HepG2 (cell line): Measurements from ENCODE around the gene BBIP1. TPM values are rescaled to one million over a fixed set of nuclear protein-coding genes. Genes with fewer than 3 reads are reported as not detected.
A peak's percentile ranks its signal among the peaks of the same experiment; 100 is the strongest.

ENCODE experiments used
- ATAC-seq: fragments of 200-7000 bp; cut with Tn5 transposase; 3 replicates; pipeline ENCODE4 v1.9.1; 2020; ENCODE audit warnings: mild to moderate bottlenecking, moderate library complexity
- BruUV-seq: library from RNA; stranded (reverse); fragments of 400-500 nt; replicated peaks from 2 replicates; lab custom pipeline; 2021; lab: Mats Ljungman, UMichigan
- CTCF ChIA-PET: fragments of 300-600 bp; formaldehyde crosslinking; extraction: SDS; loops from one replicate; lab custom pipeline; 2021; ENCODE audit warnings: low total read pairs, inconsistent platforms, low intra/inter-chr PET ratio; lab: Yijun Ruan, JAX
- POLR2A ChIA-PET: fragments of 350-600 bp; sonication (Branson Sonifier 250); formaldehyde crosslinking; loops from one replicate; lab custom pipeline; 2020; ENCODE audit warnings: antibody characterized with exemption, inconsistent platforms; lab: Yijun Ruan, JAX
- DNase-seq: peaks from one replicate; pipeline ENCODE4 v3.0.0-alpha.2; 2015; ENCODE audit warnings: low spot score
- FAIRE-seq: peaks from 3 replicates; lab custom pipeline; 2011; peaks lifted over from hg19 to GRCh38; lab: Jason Lieb, UNC
- H2AFZ ChIP-seq: one replicate; pipeline ENCODE4 v1.6.1; 2011; ENCODE audit warnings: low read length, inconsistent platforms
- H3K27ac ChIP-seq: fragments of 300-600 bp; 3 replicates; pipeline ENCODE4 v1.8.0; 2011; ENCODE audit warnings: mixed run types, mild to moderate bottlenecking, mixed read lengths, low read length, inconsistent platforms; ENCODE audit not compliant: insufficient read depth; ENCODE audit errors: extremely low read length
- H3K27me3 ChIP-seq, 2 experiments: fragments of 200-600 bp in 1 of 2; 2 replicates in 1 of 2; 3 replicates in 1 of 2; pipeline versions ENCODE4 v1.6.0 to v1.8.0; 2011; ENCODE audit warnings: low read length in 2 of 2, mild to moderate bottlenecking in 2 of 2, moderate library complexity in 2 of 2, inconsistent platforms in 1 of 2; ENCODE audit not compliant: insufficient read depth in 2 of 2, control insufficient read depth in 1 of 2
- H3K36me3 ChIP-seq, 2 experiments: fragments of 200-600 bp in 1 of 2; replicated peaks in 1 of 2; 2 replicates in 1 of 2; 3 replicates in 1 of 2; pipeline versions ENCODE4 v1.5.1 to v1.8.0; 2011; ENCODE audit warnings: low read length in 2 of 2, inconsistent platforms in 1 of 2; ENCODE audit not compliant: insufficient read depth in 2 of 2, control insufficient read depth in 1 of 2
- H3K4me1 ChIP-seq: 2 replicates; pipeline ENCODE4 v1.5.1; 2012; ENCODE audit warnings: low read length, inconsistent platforms; ENCODE audit not compliant: insufficient read depth
- H3K4me2 ChIP-seq: 2 replicates; pipeline ENCODE4 v1.6.0; 2011; ENCODE audit warnings: low read depth, low read length, inconsistent platforms
- H3K4me3 ChIP-seq, 3 experiments: fragments of 200-600 bp in 1 of 3; sonication (generic), shearing (Covaris generic) in 1 of 3; replicated peaks in 1 of 3; 2 replicates each; pipeline ENCODE4 v1.5.1; 2011 to 2016; ENCODE audit warnings: low read length in 3 of 3, inconsistent platforms in 2 of 3, low read depth in 2 of 3, mild to moderate bottlenecking in 2 of 3, control low read depth in 1 of 3, mixed read lengths in 1 of 3; ENCODE audit not compliant: insufficient read depth in 1 of 3
- H3K79me2 ChIP-seq: one replicate; pipeline ENCODE4 v1.6.1; 2011; ENCODE audit warnings: low read length, inconsistent platforms; ENCODE audit not compliant: insufficient read depth
- H3K9ac ChIP-seq: 2 replicates; pipeline ENCODE4 v1.6.0; 2011; ENCODE audit warnings: mild to moderate bottlenecking, low read depth, low read length, inconsistent platforms; ENCODE audit not compliant: insufficient read depth
- H3K9me3 ChIP-seq: 2 replicates; pipeline ENCODE4 v1.5.1; 2012; ENCODE audit warnings: mild to moderate bottlenecking, low read length
- H4K20me1 ChIP-seq: 2 replicates; pipeline ENCODE4 v1.6.0; 2011; ENCODE audit warnings: inconsistent platforms, mild to moderate bottlenecking, low read length, moderate library complexity; ENCODE audit not compliant: insufficient read depth
- AHDC1 ChIP-seq: sonication (generic); formaldehyde crosslinking; IDR thresholded peaks from 2 replicates; pipeline ENCODE4 v1.5.1; 2020; ENCODE audit warnings: mild to moderate bottlenecking, missing genetic modification reagents, borderline replicate concordance
- EEA1 ChIP-seq: sonication (generic); formaldehyde crosslinking; IDR thresholded peaks from 2 replicates; pipeline ENCODE4 v1.5.1; 2020; ENCODE audit warnings: mild to moderate bottlenecking, missing genetic modification reagents, borderline replicate concordance
- NAIF1 ChIP-seq: sonication (generic); formaldehyde crosslinking; IDR thresholded peaks from 2 replicates; pipeline ENCODE4 v1.5.0; 2020; ENCODE audit warnings: mild to moderate bottlenecking, missing genetic modification reagents, borderline replicate concordance
- PBX2 ChIP-seq: IDR thresholded peaks from 2 replicates; pipeline ENCODE4 v1.6.1; 2016; ENCODE audit warnings: control low read depth
- PLRG1 ChIP-seq: fragments of 450-650 bp; conservative IDR thresholded peaks from 2 replicates; pipeline ENCODE4 v1.6.1; 2016
- RBFOX2 ChIP-seq: fragments of 200-400 bp; formaldehyde crosslinking; IDR thresholded peaks from 2 replicates; pipeline ENCODE4 v1.6.1; 2017; ENCODE audit warnings: low read depth, mild to moderate bottlenecking, low read length
- RNF219 ChIP-seq: sonication (generic); formaldehyde crosslinking; IDR thresholded peaks from 2 replicates; pipeline ENCODE4 v1.5.0; 2020; ENCODE audit warnings: mild to moderate bottlenecking, missing genetic modification reagents
- WGBS: methylation state at CpG from one replicate; pipeline ENCODE4 v1.1.6; 2017; ENCODE audit warnings: low lambda C conversion rate; 5-methylcytosine and 5-hydroxymethylcytosine counted together
- in situ Hi-C: cut with HindIII; loops from 2 replicates; pipeline ENCODE4 v1.10.0; 2017; ENCODE audit warnings: low pct_unique_long_range_greater_than_20kb; ENCODE audit not compliant: extremely low pct_ligation_motif_present
- intact Hi-C: fragments of 100-400 bp; cut with micrococcal nuclease; formaldehyde crosslinking; loops from one replicate; pipeline ENCODE4 v1.10.0; 2022; ENCODE audit not compliant: unreplicated experiment
- polyA plus RNA-seq, 8 experiments: library from polyadenylated mRNA; depleted of rRNA in 3 of 8; stranded (reverse) in 7 of 8; unstranded in 1 of 8; fragments of >200 nt; fragmentation: Illumina TruSeq in 4 of 8; extraction: Trizol in 4 of 8; gene quantifications; 2 replicates each; pipeline versions ENCODE4 v1.2.1 to v1.2.3, GENCODE V29; 2011 to 2016; ENCODE audit warnings: low read depth in 4 of 8, missing spikeins in 1 of 8, mixed read lengths in 1 of 8; ENCODE audit not compliant: insufficient read depth in 1 of 8
- total RNA-seq, 5 experiments: library from RNA; depleted of rRNA; stranded (reverse); fragments of >200 nt; fragmentation: Illumina TruSeq; extraction: Trizol; gene quantifications; 2 replicates each; pipeline ENCODE4 v1.2.3, GENCODE V29; 2016; ENCODE audit warnings: low read depth in 1 of 5

The BBIP1 gene
- total and polyA plus RNA-seq, 2 of the 13 experiments (the other 11 are each of a cell fraction or from before 2014, with no cell fraction given), result 18.3 to 24.1 TPM

GRCh38 chr10:110887560-110887959 is 31.4 kb downstream of the BBIP1 start:
- BruUV-seq, result no TSS peak
- peaks cover 2 to 45% of the 10 kb centered on the region in 2 experiments; a peak in 4 of 5 replicates for H3K36me3 ChIP-seq
- no peak overlapping the region for H3K27ac ChIP-seq
- no peak overlapping the region for H3K9ac ChIP-seq
- peaks cover 8% of the 10 kb centered on the region for H3K4me1 ChIP-seq
- TF ChIP-seq RBFOX2 (0 out of 2 replicates have a peak, but pooled peaks have one; percentile 16), PBX2 (CRISPR knock-in tag) (no peak)
- no peaks in the 10 kb centered on the region for H4K20me1 ChIP-seq
- intact Hi-C loops (no loop called here), in situ Hi-C loops (loop anchor here (25.0 kb wide), 1 partner anchor 275 kb away; no protein-coding TSS in a partner anchor)
- H2AFZ ChIP-seq, result no peak overlapping the region
- no peak overlapping the region for H3K4me2 ChIP-seq
- no peaks in the 10 kb centered on the region for H3K79me2 ChIP-seq
- no peaks in the 10 kb centered on the region for H3K9me3 ChIP-seq
- ChIA-PET POLR2A (no interaction called here), CTCF (no interaction called here)
- no peak overlapping the region for H3K4me3 ChIP-seq
- no peak for FAIRE-seq
- DNase-seq, result no peak
- no peaks in the 10 kb centered on the region for H3K27me3 ChIP-seq
- ATAC-seq, result no peak
- 95% methylated on average over 1 of the region's 1 CpG for WGBS

GRCh38 chr10:110885932-110886674 is 32.9 kb downstream of the BBIP1 start:
- Histone ChIP-seq H3K4me2 (no peak overlapping the region), H3K9me3 (no peaks in the 10 kb centered on the region), H3K79me2 (no peaks in the 10 kb centered on the region), H3K4me3 (no peak overlapping the region), H2AFZ (no peak overlapping the region), H3K4me1 (peaks cover 8% of the 10 kb centered on the region), H3K27ac (no peak overlapping the region), H3K36me3 (peaks cover 2 to 58% of the 10 kb centered on the region in 2 experiments; a peak in 4 of 5 replicates), H3K9ac (no peak overlapping the region), H3K27me3 (no peaks in the 10 kb centered on the region), H4K20me1 (no peaks in the 10 kb centered on the region)
- ChIA-PET CTCF (no interaction called here), POLR2A (no interaction called here)
- WGBS, result 60% methylated on average over 5 of the region's 5 CpGs
- DNase-seq (peak; percentile 48), FAIRE-seq (no peak), ATAC-seq (no peak)
- intact Hi-C loops, result no loop called here
- in situ Hi-C loops, result loop anchor here (25.0 kb wide), 1 partner anchor 274 kb away; no protein-coding TSS in a partner anchor
- BruUV-seq, result no TSS peak
- TF ChIP-seq RNF219, result no peak
- TF ChIP-seq AHDC1, result no peak
- TF ChIP-seq PLRG1, result no peak
- TF ChIP-seq EEA1 (CRISPR knock-in tag), result no peak
- TF ChIP-seq NAIF1, result no peak
